ENCODE results near the gene PDE6C. TPM values are rescaled to one million over a fixed set of nuclear protein-coding genes. Genes with fewer than 3 reads are reported as not detected.

Gene PDE6C
- total RNA-seq, 2 donors from 2014 or later: not detected

DNA sequence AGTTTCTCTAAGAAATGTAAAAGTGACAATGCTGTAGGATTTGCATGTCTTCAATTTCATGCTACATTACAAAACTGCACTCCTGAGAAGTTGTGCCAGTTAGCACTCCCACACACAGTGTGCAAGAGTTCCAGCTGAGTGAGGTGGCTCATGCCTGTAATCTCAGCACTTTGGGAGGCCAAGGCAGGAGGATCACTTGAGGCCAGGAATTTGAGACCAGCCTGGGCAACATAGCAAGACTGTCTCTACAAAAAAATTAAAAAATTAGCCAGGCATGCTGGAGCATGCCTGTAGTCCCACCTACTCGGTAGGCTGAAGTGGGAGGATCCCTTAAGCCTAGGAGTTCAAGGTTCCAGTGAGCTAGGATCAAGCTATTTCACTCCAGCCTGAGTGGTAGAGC is 45.4 kb downstream of the PDE6C start:
- Histone ChIP-seq H3K9me3 (no peaks in the 10 kb centered on the region), H3K9ac (ENCODE audit: low read depth in 2 of 2, low read length in 2 of 2) (no peak overlapping the region), H3K4me1 (no peaks in the 10 kb centered on the region), H3K36me3 (no peaks in the 10 kb centered on the region), H3K27me3 (no peaks in the 10 kb centered on the region), H3K4me3 (no peak overlapping the region), H3K27ac (no peak overlapping the region)
- DNase-seq: no peak
- TF ChIP-seq, protein P1, sequence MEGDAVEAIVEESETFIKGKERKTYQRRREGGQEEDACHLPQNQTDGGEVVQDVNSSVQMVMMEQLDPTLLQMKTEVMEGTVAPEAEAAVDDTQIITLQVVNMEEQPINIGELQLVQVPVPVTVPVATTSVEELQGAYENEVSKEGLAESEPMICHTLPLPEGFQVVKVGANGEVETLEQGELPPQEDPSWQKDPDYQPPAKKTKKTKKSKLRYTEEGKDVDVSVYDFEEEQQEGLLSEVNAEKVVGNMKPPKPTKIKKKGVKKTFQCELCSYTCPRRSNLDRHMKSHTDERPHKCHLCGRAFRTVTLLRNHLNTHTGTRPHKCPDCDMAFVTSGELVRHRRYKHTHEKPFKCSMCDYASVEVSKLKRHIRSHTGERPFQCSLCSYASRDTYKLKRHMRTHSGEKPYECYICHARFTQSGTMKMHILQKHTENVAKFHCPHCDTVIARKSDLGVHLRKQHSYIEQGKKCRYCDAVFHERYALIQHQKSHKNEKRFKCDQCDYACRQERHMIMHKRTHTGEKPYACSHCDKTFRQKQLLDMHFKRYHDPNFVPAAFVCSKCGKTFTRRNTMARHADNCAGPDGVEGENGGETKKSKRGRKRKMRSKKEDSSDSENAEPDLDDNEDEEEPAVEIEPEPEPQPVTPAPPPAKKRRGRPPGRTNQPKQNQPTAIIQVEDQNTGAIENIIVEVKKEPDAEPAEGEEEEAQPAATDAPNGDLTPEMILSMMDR (IDR thresholded peaks at IDR 0.05): no peak
- intact Hi-C loops (cut with DNase I): no loop called here

- H3K36me3 ChIP-seq: no peaks in the 10 kb centered on the region
These were observed 53.7 kb downstream of the PDE6C start for GRCh38 chr10:93666030-93666429.

GRCh38 chr10:93667795-93668194 is 55.5 kb downstream of the PDE6C start:
- intact Hi-C loops (cut with DNase I): no loop called here
- DNase-seq: no peak
- no peaks in the 10 kb centered on the region for H3K36me3 ChIP-seq
- TF ChIP-seq, protein P1 (IDR thresholded peaks at IDR 0.05): no peak
- H3K27ac ChIP-seq: no peak overlapping the region
- no peaks in the 10 kb centered on the region for H3K9me3 ChIP-seq
- H3K4me1 ChIP-seq: no peaks in the 10 kb centered on the region
- no peak overlapping the region for H3K9ac ChIP-seq (ENCODE audit: low read depth in 2 of 2, low read length in 2 of 2)
- H3K27me3 ChIP-seq: no peaks in the 10 kb centered on the region
- no peak overlapping the region for H3K4me3 ChIP-seq

More at GRCh38 chr10:93666030-93666429, 53.7 kb downstream of the PDE6C start:
- H3K9me3 ChIP-seq: no peaks in the 10 kb centered on the region
- no peak overlapping the region for H3K4me3 ChIP-seq
- no peaks in the 10 kb centered on the region for H3K27me3 ChIP-seq
- TF ChIP-seq, protein P1 (IDR thresholded peaks at IDR 0.05): no peak
- intact Hi-C loops (cut with DNase I): no loop called here
- H3K4me1 ChIP-seq: no peaks in the 10 kb centered on the region
- H3K9ac ChIP-seq (ENCODE audit: low read depth in 2 of 2, low read length in 2 of 2): no peak overlapping the region
- no peak overlapping the region for H3K27ac ChIP-seq
- DNase-seq: no peak

GRCh38 chr10:93670372-93670771 is 58.0 kb downstream of the PDE6C start:
- H3K36me3 ChIP-seq: no peaks in the 10 kb centered on the region
- intact Hi-C loops (cut with DNase I): no loop called here
- H3K27me3 ChIP-seq: no peaks in the 10 kb centered on the region
- TF ChIP-seq, protein P1 (IDR thresholded peaks at IDR 0.05): no peak
- DNase-seq: no peak
- H3K9me3 ChIP-seq: no peaks in the 10 kb centered on the region
- H3K9ac ChIP-seq (ENCODE audit: low read depth in 2 of 2, low read length in 2 of 2): no peak overlapping the region
- H3K4me3 ChIP-seq: no peak overlapping the region
- no peaks in the 10 kb centered on the region for H3K4me1 ChIP-seq
- no peak overlapping the region for H3K27ac ChIP-seq

DNA sequence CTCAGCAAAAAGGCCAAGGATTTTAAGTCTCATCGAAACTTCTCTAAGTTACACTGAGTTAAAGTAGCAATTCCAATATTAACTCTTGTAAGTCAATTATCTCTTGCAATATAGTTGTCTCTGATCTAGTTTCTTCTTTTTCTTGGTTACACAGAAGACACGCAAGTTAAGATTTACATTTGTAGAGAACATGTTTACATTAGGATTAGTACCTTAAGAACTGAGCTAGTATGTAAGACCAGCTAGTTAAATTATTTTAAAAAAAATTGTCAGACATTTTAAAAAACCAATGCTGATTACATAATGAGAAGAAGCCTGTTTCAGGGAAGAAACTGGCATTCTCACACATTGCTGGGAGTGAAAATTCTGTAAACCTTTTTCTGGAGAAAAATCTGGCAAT is 58.7 kb downstream of the PDE6C start:
- H3K27ac ChIP-seq: no peak overlapping the region
- H3K9me3 ChIP-seq: no peaks in the 10 kb centered on the region
- no peaks in the 10 kb centered on the region for H3K27me3 ChIP-seq
- H3K4me3 ChIP-seq: no peak overlapping the region
- TF ChIP-seq, protein P1 (IDR thresholded peaks at IDR 0.05): no peak
- intact Hi-C loops (cut with DNase I): no loop called here
- H3K4me1 ChIP-seq: no peaks in the 10 kb centered on the region
- DNase-seq: no peak
- no peaks in the 10 kb centered on the region for H3K36me3 ChIP-seq
- H3K9ac ChIP-seq (ENCODE audit: low read depth in 2 of 2, low read length in 2 of 2): no peak overlapping the region

Data from colonic mucosa (tissue), 4 donors.